GM12864 (cell line): ENCODE measurements around the gene GRIP2.

Experiments used
- DNase-seq: peaks from one replicate; pipeline ENCODE4 v3.0.0-alpha.2; 2011; ENCODE audit warnings: low read depth
- H3K4me3 ChIP-seq: 2 replicates; pipeline ENCODE4 v1.5.1; 2011; ENCODE audit warnings: mild to moderate bottlenecking, low read depth, low read length, control low read depth
- TF ChIP-seq, protein P1 (sequence below): IDR thresholded peaks from 2 replicates; pipeline ENCODE4 v1.5.1; 2011; ENCODE audit warnings: low read depth, mild to moderate bottlenecking, moderate library complexity, low read length, control low read depth, inconsistent platforms; ENCODE audit errors: missing control alignments

The GRIP2 gene

DNA sequence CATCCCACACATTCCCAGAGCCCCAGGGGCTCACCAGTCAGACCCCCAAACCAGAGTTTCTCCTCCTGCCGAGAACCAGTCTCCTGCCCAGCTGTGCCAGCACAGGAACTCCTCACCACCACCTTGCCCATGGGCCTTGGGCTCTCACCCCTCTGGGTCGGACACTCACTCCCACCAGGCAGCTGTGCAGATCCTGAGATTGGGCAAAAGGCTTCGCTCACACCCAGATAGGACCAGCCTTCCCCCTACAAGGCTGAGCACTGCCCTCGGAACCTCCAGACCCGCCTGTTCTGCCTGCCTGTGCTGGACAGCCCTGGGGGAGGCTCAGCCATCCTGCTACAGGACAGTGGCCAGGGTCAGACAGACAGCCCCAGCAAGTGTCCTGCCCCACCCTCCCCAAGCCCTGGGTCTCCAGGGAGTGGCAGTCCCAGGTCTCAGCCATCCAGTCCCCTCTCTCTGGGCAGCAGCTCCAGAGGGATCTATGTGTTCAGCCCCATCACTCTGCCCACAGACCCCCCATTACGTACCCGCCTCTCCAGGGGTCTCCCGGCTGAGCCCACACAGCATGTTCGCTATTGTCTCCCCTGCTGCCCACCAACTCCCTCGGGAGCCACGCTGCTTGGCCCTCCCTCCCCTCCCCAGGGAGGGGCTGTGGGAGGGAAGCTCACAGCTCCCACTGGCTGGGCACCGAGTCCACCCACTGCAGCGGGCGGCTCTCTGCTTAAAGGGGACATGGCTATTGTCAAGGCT lies at the start of gene GRIP2:
Gene GRIP2, minus strand, starts transcription at position 601 of the 750 bp plus-strand sequence. Its CDS starts 34 bp downstream, at position 567.
- no peak for DNase-seq
- TF ChIP-seq, protein P1, sequence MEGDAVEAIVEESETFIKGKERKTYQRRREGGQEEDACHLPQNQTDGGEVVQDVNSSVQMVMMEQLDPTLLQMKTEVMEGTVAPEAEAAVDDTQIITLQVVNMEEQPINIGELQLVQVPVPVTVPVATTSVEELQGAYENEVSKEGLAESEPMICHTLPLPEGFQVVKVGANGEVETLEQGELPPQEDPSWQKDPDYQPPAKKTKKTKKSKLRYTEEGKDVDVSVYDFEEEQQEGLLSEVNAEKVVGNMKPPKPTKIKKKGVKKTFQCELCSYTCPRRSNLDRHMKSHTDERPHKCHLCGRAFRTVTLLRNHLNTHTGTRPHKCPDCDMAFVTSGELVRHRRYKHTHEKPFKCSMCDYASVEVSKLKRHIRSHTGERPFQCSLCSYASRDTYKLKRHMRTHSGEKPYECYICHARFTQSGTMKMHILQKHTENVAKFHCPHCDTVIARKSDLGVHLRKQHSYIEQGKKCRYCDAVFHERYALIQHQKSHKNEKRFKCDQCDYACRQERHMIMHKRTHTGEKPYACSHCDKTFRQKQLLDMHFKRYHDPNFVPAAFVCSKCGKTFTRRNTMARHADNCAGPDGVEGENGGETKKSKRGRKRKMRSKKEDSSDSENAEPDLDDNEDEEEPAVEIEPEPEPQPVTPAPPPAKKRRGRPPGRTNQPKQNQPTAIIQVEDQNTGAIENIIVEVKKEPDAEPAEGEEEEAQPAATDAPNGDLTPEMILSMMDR = no peak
- no peak within 1 kb of the TSS for H3K4me3 ChIP-seq

DNA sequence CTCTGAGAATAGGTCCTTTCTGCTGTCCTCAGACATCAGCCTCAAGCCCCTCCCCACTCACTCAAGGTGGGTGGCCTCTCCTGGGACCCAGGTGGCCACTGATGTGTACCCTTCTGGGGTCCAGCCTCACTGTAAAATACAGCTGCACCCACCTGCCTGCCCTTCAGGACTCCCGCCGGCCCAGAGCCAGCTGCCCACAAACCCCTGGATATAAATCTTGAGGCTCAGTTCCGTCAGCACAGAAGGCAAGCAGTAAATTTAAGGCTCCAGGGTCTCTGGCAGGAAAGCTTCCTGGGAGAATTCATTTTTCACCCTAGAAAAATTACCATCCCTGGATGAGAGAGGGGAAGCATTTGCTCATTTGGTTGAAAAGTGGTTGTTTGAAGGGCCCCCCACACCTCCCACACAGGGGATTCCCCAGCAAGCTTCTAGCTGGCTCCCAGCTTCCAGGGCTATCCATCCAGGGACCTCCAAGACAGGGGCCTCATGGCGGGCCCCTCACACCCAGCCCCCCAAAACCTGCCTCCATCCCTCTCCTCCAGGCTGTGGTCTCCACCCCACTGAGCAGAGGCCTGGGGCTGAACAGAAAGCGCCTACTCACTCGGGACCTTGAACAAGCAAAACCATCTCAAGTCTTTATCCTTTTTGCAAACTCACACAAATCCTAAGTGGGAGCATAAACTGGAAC lies 48.4 kb upstream of the GRIP2 start:
- TF ChIP-seq, protein P1 = no peak
- H3K4me3 ChIP-seq = no peak overlapping the region
- DNase-seq = no peak

DNA sequence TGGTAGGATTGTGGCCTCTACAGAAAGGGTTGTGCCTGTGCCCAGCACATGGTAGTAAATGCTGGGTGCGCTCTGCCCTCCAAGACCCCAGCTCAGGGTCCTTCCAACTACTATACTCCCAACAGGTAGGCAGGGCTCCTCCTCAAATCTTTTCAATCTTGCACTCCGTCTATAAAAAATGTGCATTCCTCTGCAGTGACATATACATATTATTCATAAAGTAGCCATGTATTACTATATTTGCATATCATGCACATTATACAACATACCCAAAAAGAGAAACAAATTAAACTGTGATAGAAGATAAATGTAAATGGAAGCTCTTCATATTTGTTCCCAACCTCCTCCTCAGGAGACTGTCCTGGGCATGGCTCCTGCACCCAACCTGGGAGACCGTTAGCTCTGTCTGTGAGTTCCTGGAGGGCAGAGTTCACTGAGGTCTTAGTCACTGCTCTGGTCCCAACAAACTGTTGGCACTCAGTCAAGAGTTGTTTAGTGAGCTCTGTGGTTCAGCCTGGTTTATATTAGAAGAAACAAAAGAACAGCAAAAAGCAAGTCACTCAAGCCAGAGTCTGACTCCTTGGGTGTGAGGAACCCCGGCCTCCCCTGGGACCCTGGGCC lies 47.7 kb upstream of the GRIP2 start:
- TF ChIP-seq, protein P1 = no peak
- no peak overlapping the region for H3K4me3 ChIP-seq
- no peak for DNase-seq

DNA sequence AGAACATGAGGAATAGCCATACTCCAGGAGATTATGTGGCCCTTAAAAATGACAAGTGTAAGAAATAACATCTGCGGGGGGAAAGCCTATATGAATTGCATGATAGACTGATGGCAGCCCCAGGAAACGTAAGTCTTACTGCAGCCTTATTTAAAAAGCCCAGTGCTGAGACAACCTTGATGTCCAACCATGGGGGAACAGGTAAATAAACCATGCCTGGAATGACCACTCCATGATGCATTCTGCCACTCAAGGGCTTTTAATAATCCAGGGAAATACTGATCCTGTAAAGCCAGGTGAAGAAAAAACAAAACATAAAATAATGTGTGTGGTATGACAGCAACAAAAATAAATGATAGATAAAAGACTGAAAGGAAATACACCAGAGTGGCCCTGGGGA lies 46.5 kb upstream of the GRIP2 start:
- no peak for DNase-seq
- TF ChIP-seq, protein P1 = no peak
- no peak overlapping the region for H3K4me3 ChIP-seq

DNA sequence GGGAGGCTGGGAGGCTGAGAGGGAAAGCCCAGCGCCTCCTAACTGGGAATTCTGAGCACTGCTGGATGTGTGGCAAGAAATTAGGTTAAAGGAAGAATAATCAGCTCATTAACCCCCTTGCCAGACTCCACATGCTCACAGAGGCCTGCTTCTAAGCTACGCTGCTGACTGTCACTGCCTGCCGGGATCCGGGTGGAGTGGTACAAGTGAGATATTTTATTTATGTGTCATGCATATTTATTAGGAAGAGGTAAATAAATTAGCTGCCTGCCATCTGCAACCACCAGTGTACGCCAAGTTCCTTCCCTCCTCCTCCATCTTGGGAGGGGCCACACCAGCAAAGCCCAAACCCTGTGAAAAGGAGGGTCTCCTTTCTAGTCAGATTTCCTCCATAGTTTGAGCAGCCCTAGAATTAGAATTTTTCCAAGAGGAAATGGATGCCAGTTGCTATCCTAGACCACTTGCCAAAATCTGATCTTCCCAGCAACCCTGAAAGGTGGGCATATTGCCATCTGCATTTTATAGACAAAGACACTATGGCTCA lies 43.5 kb upstream of the GRIP2 start:
- no peak overlapping the region for H3K4me3 ChIP-seq
- TF ChIP-seq, protein P1 = no peak
- no peak for DNase-seq

DNA sequence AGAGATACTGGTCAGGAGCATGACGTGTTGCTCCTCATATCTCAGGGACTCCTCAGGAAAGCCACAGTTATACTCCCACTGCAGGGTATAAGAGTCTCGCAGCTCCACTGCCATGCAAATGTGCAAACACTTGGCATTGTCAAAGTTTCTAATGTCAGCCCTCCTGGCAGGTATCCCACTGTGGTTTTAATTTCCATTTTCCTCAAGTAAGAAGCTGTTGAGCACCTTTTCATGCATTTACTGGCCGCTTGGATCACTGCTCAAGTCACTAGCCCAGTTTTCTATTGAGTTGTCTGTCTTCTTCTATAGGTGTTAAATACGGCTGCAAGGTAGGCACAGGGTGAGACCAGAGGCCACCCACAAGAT lies 41.9 kb upstream of the GRIP2 start:
- TF ChIP-seq, protein P1 = no peak
- no peak overlapping the region for H3K4me3 ChIP-seq
- no peak for DNase-seq
